CMK (cell line): Measurements from ENCODE around the gene MTG1.
"Not testable (repeated sequence)": the region's sequence is repeated elsewhere in the genome, so short reads cannot be mapped to it uniquely, and the experiment has no call there.

Experiments
- DNase-seq: peaks from one replicate; pipeline ENCODE4 v3.0.0-alpha.2; 2010; ENCODE audit warnings: low read depth

MTG1 gene

DNA sequence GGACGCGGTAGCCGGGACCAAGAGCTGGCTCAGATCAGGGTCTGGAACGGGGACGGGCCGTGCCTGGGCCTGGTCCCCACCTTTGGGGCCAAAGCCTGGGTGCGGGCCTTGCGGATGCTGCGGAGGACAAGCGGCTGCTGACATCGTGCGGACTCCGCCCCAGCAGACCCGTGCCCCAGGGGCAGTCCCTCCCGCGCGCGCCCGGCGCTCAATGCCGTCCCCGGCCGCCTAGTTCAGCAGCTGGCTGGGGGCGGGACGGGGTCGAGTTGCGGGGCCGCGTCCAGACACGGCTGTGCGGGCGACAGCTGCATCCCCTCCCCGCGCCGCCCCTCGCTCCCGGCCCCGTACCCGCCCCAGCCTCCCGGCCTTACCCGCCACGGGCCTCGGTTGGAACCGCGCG lies 30.1 kb downstream of the MTG1 start:
- not testable (repeated sequence) for DNase-seq

DNA sequence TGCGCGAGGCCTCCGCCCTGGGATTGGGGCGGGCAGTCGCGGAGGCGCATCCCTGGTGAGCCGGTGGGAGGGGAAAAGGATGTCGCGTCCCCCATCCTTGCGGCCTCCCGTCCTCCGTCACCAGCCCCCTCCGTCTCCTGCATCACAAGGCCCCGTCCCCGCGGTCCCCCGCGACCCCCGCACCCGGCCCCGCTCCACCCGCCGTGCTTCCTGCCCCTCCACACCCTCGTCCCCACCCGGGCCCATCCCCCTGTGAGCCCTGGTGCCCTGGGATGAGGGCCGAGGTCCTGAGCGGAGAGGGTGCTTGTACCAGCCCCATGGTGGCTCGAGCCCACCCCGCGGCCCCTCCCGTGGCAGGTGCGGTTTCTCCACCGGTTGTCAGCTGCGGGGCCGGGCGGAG lies 30.6 kb downstream of the MTG1 start, which contains the start of gene SPRN:
TSS of gene SPRN (minus strand) at position 25 of the 400 bp plus-strand sequence. CDS start 944 bp downstream, outside the sequence.
- DNase-seq: not testable (repeated sequence)

DNA sequence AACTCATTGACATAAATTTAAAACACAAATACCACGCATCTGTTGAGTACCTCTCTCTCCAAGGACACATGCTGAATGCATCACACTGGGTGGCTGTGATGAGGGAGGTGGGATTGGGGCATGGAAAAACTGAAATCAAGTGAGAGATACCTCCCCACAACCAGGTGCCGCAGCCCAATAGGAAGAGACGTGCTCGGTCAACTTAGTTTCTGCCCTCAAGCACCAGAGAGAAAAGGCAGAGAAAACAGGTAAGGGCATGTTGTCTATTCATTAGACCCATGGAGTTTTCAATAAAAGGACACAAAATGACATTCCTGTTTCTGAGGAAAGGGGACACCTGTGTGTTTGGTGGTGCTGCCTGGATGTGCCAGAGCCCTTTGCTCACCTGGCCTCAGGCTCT lies 35.6 kb downstream of the MTG1 start:
- not testable (repeated sequence) for DNase-seq

DNA sequence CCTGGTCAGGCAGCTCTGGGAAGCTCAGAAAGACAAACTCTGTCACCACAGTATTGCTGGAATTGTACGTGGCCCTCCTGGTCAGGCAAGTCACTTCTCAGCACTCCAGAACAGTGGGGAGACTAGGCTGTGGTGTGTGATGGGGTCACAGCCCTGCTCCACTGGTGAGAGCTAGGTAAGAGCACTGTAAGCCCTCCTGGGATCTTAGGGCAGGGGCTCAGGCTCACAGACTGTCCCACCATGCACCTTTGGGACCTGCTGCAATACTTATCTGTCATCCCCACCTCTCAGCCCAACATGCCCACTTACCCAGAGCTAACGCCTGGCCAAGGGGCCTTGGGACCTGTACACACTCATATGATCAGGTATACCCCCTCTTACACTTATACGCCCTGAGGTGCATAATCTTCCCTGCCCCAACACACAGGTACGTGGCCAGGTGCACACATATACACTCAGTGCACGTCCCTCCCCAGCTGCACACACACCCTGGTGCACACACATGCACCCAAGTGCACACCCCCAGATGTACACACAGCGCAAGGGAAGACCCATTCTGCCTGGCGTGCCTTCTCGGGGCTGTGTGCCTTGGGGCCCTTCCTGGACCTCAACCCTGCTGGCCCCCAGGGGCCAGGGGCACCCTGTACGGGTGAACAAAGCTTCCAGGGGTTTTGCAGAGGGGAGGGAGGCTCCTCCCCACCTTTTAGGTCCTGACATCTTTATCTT lies 38.1 kb downstream of the MTG1 start:
- DNase-seq: not testable (repeated sequence)

DNA sequence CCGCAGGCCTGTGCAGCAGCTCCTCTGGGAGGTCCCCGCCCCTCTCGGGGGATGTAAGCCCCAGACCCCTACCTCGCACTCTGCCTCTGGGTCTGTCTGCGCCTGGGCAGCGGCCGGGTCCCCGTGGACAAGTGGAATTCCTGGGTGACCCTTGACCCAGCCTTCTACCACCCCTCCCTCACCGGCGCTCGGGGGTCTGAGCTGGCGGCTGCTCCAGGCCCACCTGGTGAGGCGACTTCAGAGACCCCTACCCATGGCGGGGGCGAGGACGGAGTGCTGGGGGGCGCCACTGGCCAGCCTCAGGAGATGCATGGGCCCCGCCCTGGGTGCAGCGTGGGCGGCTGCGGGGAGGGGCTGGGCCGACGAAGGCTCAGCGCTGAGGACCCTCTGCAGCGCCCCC lies 38.8 kb downstream of the MTG1 start:
- not testable (repeated sequence) for DNase-seq

DNA sequence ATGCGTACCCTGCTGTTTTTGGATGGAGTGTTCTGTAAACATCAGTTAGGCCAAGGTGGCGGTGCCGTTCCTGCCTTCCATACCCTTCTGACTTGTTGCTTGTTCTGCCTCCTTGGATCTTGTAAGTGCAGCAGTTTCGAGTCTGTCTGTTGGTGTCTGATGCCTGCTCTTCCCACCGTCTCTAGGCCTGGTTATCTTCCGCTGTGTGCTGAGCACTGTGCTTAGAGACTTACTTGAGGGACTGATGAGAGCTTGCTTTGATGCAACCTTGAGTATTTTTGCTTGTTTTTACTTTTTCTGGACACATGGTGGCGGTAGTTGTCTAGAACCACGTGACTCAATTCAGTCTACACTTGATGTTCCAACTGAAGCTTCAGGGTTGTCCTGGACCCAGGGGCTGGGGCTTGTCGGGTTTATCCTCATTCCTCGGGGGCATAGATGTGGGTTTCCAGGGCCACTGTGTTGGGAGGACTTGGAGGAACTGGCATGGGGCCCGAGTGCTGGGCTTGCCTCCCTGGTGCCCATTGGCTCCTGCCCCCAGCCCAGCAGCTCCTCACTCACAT lies 44.8 kb downstream of the MTG1 start:
- peak; percentile 17 for DNase-seq

DNA sequence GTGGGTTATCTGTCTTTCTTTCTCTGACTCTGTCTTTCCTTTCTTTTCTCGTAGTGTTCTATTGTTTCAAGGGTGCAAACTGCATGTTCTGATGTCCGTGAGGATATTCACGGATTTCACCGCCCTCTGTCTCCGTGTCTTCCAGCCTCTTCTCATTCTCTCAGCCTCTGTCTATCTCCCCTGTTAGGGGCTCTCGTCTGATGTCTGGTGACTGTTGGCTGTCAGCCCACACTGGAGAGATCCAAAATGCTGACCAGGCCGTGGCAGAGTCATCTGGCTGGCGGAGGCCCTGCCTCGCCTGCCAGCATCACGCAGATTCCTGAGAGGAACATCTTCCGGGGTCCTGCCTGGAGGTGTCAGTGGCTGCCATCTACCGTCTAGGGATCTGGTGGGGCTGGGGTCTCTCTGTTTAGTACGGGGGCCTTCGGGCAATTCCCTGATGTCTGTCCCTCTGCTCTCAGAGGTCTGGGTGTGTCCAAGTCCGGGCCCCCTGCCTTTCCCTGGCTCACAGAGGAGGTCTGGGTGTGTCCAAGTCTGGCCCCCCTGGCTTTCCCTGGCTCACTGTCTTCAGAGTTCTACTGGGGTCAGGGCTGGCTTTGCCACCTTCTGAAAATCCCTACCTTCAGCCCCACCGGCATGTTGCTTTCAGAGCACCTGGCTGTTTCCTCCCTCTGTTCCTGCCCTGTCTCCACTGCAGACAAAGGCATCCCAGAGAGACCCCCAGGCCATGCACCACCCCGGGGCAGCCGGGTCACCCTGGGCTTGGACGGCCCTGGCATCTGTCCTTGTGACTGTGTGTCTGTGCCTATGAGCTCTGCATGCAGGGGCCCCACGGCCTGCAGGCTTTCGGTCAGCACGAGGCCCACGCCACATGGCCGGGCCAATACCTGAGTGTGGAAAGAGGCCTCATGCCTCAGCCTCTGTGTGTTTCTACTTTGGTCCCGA lies 45.8 kb downstream of the MTG1 start:
- no peak for DNase-seq

DNA sequence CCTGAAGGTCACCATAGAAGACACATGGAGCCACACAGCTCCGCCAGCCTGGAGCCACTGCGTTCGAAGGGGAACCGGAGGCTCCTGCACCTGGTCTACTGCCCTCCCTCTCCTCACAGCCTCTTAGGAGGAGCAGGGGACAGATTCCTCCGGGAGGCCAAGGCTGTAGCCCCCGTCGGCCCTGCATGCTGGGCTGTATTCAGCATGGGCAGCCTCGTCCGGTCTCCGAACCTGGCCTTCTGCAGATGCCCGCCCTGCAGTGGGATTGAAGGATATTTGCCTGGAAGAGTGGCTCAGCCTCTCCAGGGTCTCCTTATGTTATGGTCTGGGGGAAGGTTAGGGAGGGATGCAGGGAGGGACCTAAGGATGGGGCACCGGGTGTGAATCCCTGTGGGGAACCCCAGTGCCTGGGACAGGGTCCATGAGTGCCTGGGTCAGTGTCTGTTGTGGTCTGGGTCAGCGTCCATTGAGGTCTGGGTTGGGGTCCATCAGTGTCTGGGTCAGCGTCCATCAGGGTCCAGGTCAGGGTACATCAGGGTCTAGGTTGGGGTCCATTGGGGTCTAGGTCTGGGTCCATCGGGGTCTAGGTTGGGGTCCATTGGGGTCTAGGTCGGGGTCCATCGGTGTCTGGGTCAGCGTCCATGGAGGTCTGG lies 46.8 kb downstream of the MTG1 start:
- DNase-seq: no peak

DNA sequence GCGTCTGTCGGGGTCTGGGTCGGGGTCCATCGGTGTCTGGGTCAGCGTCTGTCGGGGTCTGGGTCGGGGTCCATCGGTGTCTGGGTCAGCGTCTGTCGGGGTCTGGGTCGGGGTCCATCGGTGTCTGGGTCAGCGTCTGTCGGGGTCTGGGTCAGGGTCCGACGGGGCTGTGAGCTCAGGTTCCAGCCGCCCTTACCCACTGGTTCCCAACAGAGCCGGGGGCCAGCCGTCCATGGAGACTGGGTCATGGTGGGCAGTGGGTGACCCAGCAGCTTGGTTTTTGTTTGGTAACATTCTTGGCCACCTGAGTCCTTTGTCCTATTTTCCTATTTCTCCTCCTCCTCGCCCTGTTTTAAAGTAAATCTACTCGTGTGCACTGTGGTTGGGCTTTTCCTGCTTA lies 47.4 kb downstream of the MTG1 start:
- DNase-seq: not testable (repeated sequence)

DNA sequence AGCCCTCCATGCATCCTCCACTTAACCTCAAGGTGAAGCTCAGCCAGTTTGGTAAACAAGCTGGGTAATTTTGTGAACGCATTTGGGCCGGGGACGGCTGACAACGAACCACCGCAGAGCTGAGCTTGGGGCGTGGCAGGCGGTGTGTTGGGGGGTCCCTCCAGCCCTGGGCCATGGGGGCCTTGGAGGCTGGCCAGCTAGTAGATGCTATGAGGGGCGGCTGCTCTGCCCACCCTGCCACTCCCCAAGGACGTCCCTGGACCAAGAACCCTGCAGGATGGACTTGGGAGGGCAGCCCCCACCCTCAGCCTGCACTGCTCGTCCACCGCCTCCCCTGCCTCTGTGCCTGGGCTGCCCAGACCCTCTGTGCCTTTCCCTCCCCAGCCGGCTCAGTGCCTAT lies 47.8 kb downstream of the MTG1 start:
- no peak for DNase-seq

DNA sequence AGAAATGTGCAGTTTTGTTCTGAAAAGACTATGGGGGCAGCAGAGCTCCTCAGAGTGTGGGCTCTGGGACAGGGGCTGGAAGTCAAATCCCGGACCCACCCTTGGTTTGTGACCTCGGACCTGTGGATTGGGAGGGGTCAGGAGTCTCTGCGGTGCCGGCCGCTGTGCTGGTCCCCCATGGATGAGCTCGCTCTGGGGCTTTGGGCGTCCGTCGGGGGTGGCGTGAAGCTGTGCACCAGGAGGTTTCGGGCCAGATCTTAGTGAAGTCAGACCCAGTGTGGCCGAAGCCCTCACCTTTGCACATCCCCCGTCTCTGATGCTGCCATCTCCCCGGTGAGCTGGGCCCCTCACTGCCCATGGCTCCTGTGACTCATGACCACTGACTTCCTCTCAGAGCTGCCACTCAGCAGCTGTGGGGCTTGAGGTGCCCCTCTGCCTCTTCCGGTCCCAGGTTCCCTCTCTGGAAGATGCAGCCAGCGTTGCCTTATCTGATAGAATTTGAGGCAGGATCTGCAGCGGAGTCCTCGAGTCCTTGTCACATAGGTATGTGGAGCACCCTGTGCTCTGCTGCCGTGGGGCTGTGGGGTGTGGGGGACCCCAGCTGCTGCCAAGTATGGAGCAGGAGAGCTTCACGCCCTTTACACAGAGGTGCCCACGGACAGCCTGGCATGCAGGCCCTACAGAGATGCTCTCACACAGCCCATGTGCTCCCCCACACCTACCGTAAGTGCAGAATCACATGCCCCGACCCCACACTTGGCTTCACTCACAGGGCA lies 48.4 kb downstream of the MTG1 start:
- DNase-seq: peak; percentile 27

DNA sequence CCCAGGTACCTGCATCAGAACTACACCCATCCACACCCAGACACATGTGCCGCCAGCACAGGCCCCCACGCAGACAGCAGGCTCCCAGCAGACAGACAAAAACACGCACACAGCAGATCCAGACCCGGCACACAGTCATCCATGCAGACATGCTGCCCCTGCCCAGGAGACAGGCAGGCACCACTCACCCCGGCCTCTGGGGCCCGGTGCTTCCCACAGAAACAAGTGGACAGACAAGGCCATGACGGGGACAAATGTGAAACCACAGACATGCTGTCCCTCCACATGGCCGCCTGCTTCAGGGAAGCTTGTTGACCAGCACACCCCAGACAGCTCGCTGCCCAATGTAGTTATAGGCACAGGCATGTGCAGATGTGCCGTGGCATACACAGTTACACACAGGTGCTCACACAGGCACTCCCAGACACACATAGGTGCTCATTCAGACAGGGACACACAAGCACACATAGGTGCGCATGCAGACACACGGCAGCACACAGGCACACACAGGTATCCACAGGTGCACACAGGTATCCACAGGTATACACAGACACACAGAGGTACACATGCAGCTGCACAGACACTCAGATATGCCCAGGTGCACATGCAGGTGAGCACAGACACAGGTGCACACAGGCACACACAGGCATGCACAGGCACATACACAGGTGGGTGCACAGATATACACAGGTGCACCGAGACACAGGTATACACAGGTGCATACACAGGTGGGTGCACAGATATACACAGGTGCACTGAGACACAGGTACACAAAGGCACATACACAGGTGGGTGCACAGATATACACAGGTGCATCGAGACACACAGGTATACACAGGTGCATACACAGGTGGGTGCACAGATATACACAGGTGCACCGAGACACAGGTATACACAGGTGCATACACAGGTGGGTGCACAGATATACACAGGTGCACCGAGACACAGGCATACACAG lies 49.3 kb downstream of the MTG1 start:
- no peak for DNase-seq

DNA sequence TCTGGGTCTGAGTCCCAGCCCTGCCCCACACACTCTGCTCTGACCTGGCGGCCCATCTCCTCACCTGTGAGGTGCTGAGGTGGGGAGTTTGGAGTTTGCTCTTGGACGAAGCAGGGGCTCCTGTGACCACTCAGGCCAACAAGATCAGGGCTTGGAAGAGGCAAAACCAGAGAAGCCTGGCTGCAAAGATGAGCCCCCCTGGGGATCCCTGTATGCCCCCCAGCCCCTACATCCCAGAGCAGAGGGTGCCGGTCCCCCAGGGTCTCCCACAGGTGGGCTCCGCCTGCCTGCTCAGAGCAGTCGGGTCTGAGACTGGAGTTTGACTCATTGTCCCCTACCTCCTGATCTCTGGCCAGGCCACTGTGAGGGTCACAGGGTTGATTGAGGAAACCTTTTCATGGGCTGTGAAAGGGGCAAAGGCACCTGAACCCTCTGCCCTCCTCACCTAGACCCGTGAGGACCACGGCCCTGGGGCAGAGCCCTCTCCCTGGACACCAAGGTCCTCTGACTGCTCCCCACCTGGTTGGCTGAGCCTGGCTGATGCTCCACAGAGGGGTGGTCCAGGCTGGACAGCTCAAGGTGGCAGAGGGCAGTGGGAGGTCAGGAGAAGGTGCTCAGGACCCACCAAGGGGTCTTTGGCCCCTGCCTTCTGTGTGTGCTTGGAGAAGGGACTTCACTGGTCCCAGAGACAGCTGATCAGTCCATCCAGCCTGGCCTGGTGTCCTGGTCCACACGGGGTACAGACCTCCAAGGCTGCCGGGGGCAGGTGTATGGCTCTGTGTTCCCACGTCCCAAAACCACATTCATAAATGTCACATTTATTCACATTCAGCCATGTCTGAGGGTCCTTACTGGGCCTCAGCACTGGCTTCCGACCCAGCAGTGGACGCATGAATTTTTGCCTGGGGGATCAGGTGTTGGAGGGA lies 50.6 kb downstream of the MTG1 start:
- DNase-seq: no peak

DNA sequence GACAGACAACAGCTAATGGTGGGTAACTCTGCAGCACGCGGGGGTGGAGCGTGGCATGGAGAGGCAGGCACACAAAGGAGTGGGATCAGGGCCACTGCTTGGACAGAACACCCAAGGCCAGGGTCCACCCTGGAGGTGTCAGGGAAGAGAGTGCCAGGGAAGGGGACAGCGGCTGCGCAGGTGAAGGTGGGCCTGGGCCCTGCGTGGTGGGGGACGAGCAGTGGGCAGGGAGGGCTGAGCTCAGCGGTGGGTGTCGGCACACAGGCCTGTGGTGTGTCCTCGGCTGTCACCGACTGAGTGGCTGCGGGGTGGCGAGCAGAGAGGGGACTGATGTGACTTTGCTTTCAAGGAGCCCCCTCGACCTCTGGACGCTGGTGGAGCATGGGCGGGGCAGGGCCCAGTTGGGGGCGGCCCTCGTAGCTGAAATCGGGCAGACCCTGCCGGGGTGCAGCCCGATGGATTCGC lies 51.3 kb downstream of the MTG1 start:
- no peak for DNase-seq

DNA sequence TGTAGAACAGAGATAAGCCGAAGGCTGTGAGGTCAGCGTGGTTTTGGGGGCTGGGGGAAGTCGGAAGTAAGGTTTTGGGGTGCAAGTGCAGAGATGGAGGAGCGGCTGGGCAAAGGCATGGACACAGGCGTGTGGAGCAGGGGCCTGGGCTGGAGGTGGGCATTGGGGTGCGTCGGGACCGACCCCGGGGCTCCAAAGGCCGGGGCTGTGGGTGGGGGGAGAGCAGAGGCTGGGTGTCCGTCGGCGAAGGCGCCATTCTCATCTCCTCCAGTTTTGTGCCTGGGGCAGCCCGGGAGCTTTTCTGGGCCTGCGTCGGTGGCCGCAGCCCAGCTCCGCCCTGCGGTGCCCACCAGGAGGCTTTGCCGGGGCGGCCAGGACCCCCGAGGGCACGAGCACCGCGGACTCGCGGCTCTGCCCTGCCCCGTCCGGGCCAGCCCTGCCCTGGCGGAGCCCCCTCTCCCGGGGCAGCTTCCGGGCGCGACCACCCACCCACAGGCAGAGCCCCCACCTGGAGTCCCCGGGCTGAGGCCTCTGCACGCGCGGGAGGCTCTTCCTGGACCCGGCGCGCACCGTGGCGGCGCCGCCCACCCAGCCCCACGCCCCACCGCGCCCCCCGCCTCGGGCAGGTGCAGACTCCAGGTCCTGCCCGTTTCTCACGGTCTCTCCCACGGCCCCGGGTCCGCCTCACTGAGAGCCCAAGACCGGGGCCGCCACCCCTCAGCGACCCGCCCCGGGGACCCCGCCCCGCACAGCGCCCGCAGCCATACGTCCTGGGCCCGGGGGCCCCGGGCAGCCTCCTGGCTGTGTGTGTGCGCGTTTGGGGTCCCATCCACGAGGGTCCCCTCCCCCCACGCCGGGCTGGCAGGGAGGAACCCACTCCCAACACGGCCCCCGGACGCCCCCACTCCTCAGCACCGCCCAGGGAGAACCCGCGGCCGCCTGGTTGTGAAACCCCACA lies 52.1 kb downstream of the MTG1 start:
- DNase-seq: no peak

DNA sequence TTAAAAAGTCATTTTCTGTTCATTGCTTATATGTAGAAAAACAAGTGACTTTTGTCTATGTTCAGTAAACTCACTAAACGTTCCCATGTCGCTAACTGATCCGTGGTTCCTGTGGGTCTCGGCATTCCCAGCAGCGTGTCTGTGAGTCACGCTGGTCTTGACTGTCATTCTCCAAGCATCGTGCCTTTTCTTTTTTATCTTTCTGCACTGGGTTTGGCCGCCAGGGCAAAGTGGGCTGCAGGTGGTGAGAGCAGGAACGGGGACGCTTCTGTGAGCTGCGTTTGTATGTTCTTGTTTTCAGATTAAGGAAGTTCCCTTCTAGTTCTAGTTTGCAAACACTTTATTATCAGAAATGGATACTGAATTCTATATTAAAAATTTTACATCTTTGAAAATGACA lies 53.0 kb downstream of the MTG1 start:
- DNase-seq: no peak

DNA sequence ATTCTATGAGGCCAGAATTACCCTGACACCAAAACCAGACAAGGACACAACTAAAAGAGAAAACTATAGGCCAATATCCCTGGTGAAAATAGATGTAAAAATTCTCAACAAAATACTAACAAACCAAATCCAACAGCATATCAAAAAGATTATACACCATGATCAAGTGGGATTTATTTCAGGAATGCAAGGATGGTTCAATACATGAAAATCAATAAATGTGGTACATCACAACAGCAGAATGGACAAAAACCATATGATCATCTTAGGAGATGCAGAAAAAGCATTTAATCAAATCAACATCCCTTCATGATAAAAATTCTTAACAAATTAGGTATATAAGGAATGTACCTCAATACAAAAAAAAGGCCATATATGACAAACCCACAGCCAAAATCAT lies 54.2 kb downstream of the MTG1 start:
- DNase-seq: no peak

DNA sequence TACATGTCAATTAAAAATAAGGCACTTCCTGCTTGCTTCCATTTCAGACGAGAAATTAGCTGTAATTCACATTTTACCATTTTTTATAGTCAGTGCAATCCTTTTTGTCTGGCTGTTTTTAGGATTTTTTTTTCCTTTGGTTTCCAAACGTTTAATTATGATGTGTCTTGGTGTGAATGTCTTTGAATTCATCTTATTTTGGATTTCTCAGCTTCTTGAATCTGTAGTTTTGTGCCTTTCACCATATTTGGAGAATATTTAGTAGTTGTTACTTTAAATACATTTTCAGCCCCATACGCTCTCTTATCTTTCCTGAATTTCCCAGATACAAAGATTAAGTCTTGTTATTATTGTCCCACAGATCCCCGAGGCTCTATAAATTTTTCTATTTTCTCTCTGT lies 57.4 kb downstream of the MTG1 start:
- DNase-seq: no peak
